OCI-LY3 (cell line): ENCODE data around the gene GUK1.

ENCODE experiments used
- H2AFZ ChIP-seq: fragments of 200-600, 300-600 bp; shearing (Covaris generic); 2 replicates; pipeline ENCODE4 v1.6.0; 2014; ENCODE audit warnings: antibody characterized with exemption, low read depth, low read length
- H3K27ac ChIP-seq: fragments of 200-600, 300-600 bp; sonication (generic); 2 replicates; pipeline ENCODE4 v1.5.1; 2014; ENCODE audit warnings: mild to moderate bottlenecking, low read length, moderate library complexity, mixed read lengths
- H3K27me3 ChIP-seq: fragments of 200-600, 300-600 bp; sonication (generic); 2 replicates; pipeline ENCODE4 v1.6.1; 2014; ENCODE audit warnings: low read depth, low read length, mixed read lengths
- H3K36me3 ChIP-seq: fragments of 200-600, 300-600 bp; sonication (generic); replicated peaks from 2 replicates; pipeline ENCODE3; 2014; ENCODE audit warnings: low read depth, low read length, mixed read lengths
- H3K4me1 ChIP-seq: fragments of 300-600, 200-600 bp; sonication (generic); 2 replicates; pipeline ENCODE4 v1.6.1; 2014; ENCODE audit warnings: low read length, mixed read lengths
- H3K4me2 ChIP-seq: fragments of 200-600, 300-600 bp; sonication (generic); 2 replicates; pipeline ENCODE4 v1.6.1; 2014; ENCODE audit warnings: low read length, mixed read lengths
- H3K4me3 ChIP-seq: fragments of 300-600, 200-600 bp; sonication (generic); 2 replicates; pipeline ENCODE4 v1.5.1; 2014; ENCODE audit warnings: antibody characterized with exemption, mild to moderate bottlenecking, low read length, moderate library complexity
- H3K79me2 ChIP-seq: fragments of 300-600, 200-600 bp; shearing (Covaris generic); 2 replicates; pipeline ENCODE4 v1.6.1; 2014; ENCODE audit warnings: mild to moderate bottlenecking, low read length, mixed read lengths
- H3K9ac ChIP-seq: fragments of 300-600, 200-600 bp; shearing (Covaris generic); 2 replicates; pipeline ENCODE4 v1.6.0; 2014; ENCODE audit warnings: mild to moderate bottlenecking, low read length, moderate library complexity
- H3K9me3 ChIP-seq: fragments of 200-600, 300-600 bp; shearing (Covaris generic); 2 replicates; pipeline ENCODE4 v1.6.1; 2014; ENCODE audit warnings: low read length, mixed read lengths; ENCODE audit not compliant: insufficient read depth
- H4K20me1 ChIP-seq: fragments of 200-600, 300-600 bp; sonication (generic); 2 replicates; pipeline ENCODE4 v1.6.1; 2016; ENCODE audit warnings: low read length, mixed read lengths; ENCODE audit not compliant: insufficient read depth
- CTCF ChIP-seq: fragments of 200-600, 300-600 bp; sonication (generic); IDR thresholded peaks from 2 replicates; pipeline ENCODE4 v1.5.1; 2014; ENCODE audit warnings: antibody characterized with exemption, low read length, low read depth
- EZH2phosphoT487 ChIP-seq: fragments of 200-600 bp; shearing (Covaris generic); IDR thresholded peaks from 2 replicates; pipeline ENCODE4 v1.6.1; 2018; ENCODE audit warnings: antibody characterized with exemption, mixed run types, low read depth

Gene GUK1

DNA sequence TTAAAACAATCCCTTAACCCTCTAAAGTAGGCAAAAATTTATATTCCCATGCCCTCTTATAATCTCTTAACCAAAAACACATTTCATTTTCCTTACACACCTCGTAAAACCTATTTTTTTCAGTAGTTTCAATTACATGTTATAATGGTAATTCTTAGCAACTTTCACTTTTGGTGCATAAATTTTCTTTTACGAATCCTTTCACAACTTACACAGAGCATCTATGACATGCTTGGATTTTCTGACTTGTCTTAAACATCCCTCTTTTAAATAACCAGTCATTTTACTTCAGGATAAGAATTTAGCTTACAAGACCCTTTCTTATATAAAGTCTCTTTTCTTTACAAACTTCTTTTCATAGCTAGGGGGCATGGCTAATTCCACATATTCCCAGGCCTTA, 22.0 kb upstream of the GUK1 start:
- no peak overlapping the region for H3K9ac ChIP-seq
- H3K4me3 ChIP-seq: no peak overlapping the region
- TF ChIP-seq CTCF: no peak
- no peak for TF ChIP-seq EZH2phosphoT487
- peaks cover 14% of the 10 kb centered on the region; the same call in 1 of the 2 replicates for H3K9me3 ChIP-seq
- H3K27ac ChIP-seq: no peak overlapping the region
- no peaks in the 10 kb centered on the region for H3K79me2 ChIP-seq
- H2AFZ ChIP-seq: no peak overlapping the region
- no peaks in the 10 kb centered on the region for H3K36me3 ChIP-seq
- peaks cover 5% of the 10 kb centered on the region; the same call in 1 of the 2 replicates for H3K4me1 ChIP-seq
- H4K20me1 ChIP-seq: no peaks in the 10 kb centered on the region
- no peak overlapping the region for H3K4me2 ChIP-seq
- H3K27me3 ChIP-seq: no peaks in the 10 kb centered on the region

DNA sequence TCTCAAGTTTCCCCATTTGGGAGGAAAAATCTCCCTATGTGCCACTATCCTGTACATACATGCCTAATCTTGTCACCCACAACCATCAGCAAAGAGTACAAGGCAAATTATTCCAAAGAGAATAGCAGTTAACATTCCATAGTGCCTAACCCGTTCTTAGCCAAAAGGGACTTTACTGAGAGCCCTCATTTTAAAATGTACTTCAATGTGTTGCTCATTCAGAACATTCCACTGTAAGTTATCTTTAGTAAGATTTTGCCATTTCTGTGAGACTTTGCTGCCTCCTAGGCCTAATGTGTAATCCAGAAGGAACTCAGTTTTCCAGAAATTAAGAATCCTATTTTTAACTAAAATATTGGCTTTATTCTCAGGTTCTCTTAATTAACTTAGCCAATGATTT, 19.7 kb upstream of the GUK1 start:
- Histone ChIP-seq H3K27me3 (no peaks in the 10 kb centered on the region; the same call in 1 of the 2 replicates), H2AFZ (no peak overlapping the region), H3K4me1 (peaks cover 5% of the 10 kb centered on the region; the same call in 1 of the 2 replicates), H3K4me2 (no peak overlapping the region), H3K79me2 (no peaks in the 10 kb centered on the region), H3K36me3 (no peaks in the 10 kb centered on the region), H3K4me3 (no peak overlapping the region), H3K9ac (no peak overlapping the region), H3K9me3 (peaks cover 14% of the 10 kb centered on the region; the same call in 1 of the 2 replicates), H3K27ac (no peak overlapping the region), H4K20me1 (no peaks in the 10 kb centered on the region)
- TF ChIP-seq EZH2phosphoT487 (no peak), CTCF (no peak)

- Histone ChIP-seq H3K36me3 (no peaks in the 10 kb centered on the region), H3K4me1 (peaks cover 5% of the 10 kb centered on the region; the same call in 1 of the 2 replicates), H2AFZ (no peak overlapping the region), H3K79me2 (no peaks in the 10 kb centered on the region), H3K4me2 (no peak overlapping the region), H3K27me3 (no peaks in the 10 kb centered on the region; the same call in 1 of the 2 replicates), H3K9ac (no peak overlapping the region), H3K27ac (no peak overlapping the region), H4K20me1 (no peaks in the 10 kb centered on the region), H3K4me3 (no peak overlapping the region), H3K9me3 (peaks cover 14% of the 10 kb centered on the region; the same call in 1 of the 2 replicates)
- TF ChIP-seq EZH2phosphoT487 (no peak), CTCF (no peak)
Measured at GRCh38 chr1:228120857-228121489, 19.1 kb upstream of the GUK1 start.

GRCh38 chr1:228122921-228123441, 17.1 kb upstream of the GUK1 start:
- Histone ChIP-seq H3K79me2 (no peaks in the 10 kb centered on the region), H3K4me1 (peaks cover 5% of the 10 kb centered on the region; the same call in 1 of the 2 replicates), H3K9ac (no peak overlapping the region), H3K9me3 (peaks cover 6% of the 10 kb centered on the region; the same call in 1 of the 2 replicates), H4K20me1 (no peaks in the 10 kb centered on the region), H3K27ac (no peak overlapping the region), H3K36me3 (no peaks in the 10 kb centered on the region), H3K4me3 (no peak overlapping the region), H3K4me2 (no peak overlapping the region), H2AFZ (no peak overlapping the region), H3K27me3 (no peaks in the 10 kb centered on the region; the same call in 1 of the 2 replicates)
- TF ChIP-seq EZH2phosphoT487 (no peak), CTCF (no peak)
